ENCODE results near the gene NBEA. TPM values are rescaled to one million over a fixed set of nuclear protein-coding genes. Genes with fewer than 3 reads are reported as not detected.

The NBEA gene
- total RNA-seq, 1 donor from 2014 or later = 6.6 TPM

- no peaks in the 10 kb centered on the region for H3K9me3 ChIP-seq
- no peaks in the 10 kb centered on the region for H3K27me3 ChIP-seq (ENCODE audit: low read depth)
- no peaks in the 10 kb centered on the region for H3K36me3 ChIP-seq
- no peak overlapping the region for H3K27ac ChIP-seq
- no peak for ATAC-seq
- no peak overlapping the region for H3K4me3 ChIP-seq
- no peak for DNase-seq
- TF ChIP-seq CTCF (IDR thresholded peaks at IDR 0.05) = no peak
- H3K4me1 ChIP-seq = no peaks in the 10 kb centered on the region
- intact Hi-C loops (cut with DNase I) = no loop called here
Measured at GRCh38 chr13:34931572-34931971, 10.5 kb upstream of the NBEA start.

- TF ChIP-seq CTCF (IDR thresholded peaks at IDR 0.05) = no peak
- Histone ChIP-seq H3K27ac (no peak overlapping the region), H3K36me3 (no peaks in the 10 kb centered on the region), H3K27me3 (ENCODE audit: low read depth) (no peaks in the 10 kb centered on the region), H3K4me3 (no peak overlapping the region), H3K9me3 (no peaks in the 10 kb centered on the region), H3K4me1 (no peaks in the 10 kb centered on the region)
- DNase-seq = no peak
- intact Hi-C loops (cut with DNase I) = no loop called here
- no peak for ATAC-seq
Measured at GRCh38 chr13:34933349-34933748, 8.7 kb upstream of the NBEA start.

GRCh38 chr13:34933786-34934185 is 8.3 kb upstream of the NBEA start:
- ATAC-seq = no peak
- intact Hi-C loops (cut with DNase I) = no loop called here
- no peaks in the 10 kb centered on the region for H3K4me1 ChIP-seq
- H3K4me3 ChIP-seq = no peak overlapping the region
- no peak overlapping the region for H3K27ac ChIP-seq
- DNase-seq = no peak
- no peaks in the 10 kb centered on the region for H3K27me3 ChIP-seq (ENCODE audit: low read depth)
- no peak for TF ChIP-seq CTCF (IDR thresholded peaks at IDR 0.05)
- no peaks in the 10 kb centered on the region for H3K36me3 ChIP-seq
- H3K9me3 ChIP-seq = no peaks in the 10 kb centered on the region

GRCh38 chr13:34935841-34936240 is 6.2 kb upstream of the NBEA start:
- no peak for TF ChIP-seq CTCF (IDR thresholded peaks at IDR 0.05)
- Histone ChIP-seq H3K9me3 (no peaks in the 10 kb centered on the region), H3K27me3 (ENCODE audit: low read depth) (no peaks in the 10 kb centered on the region), H3K4me1 (no peaks in the 10 kb centered on the region), H3K36me3 (no peaks in the 10 kb centered on the region), H3K4me3 (no peak overlapping the region), H3K27ac (no peak overlapping the region)
- no peak for DNase-seq
- no peak for ATAC-seq
- intact Hi-C loops (cut with DNase I) = no loop called here

GRCh38 chr13:34939771-34940170 is 2.3 kb upstream of the NBEA start:
- Histone ChIP-seq H3K9me3 (no peaks in the 10 kb centered on the region), H3K4me1 (peaks cover 7% of the 10 kb centered on the region), H3K27me3 (ENCODE audit: low read depth) (peaks cover 15% of the 10 kb centered on the region), H3K27ac (no peak overlapping the region), H3K4me3 (no peak overlapping the region), H3K36me3 (no peaks in the 10 kb centered on the region)
- no peak for TF ChIP-seq CTCF (IDR thresholded peaks at IDR 0.05)
- ATAC-seq (no peak), DNase-seq (no peak)
- intact Hi-C loops (cut with DNase I) = no loop called here

GRCh38 chr13:34941436-34941834 is 635 bp upstream of the NBEA start:
- H3K27me3 ChIP-seq (ENCODE audit: low read depth) = peaks cover 15% of the 10 kb centered on the region
- no peak for TF ChIP-seq CTCF (IDR thresholded peaks at IDR 0.05)
- intact Hi-C loops (cut with DNase I) = no loop called here

More at GRCh38 chr13:34941436-34941834, 635 bp upstream of the NBEA start:
- H3K4me1 ChIP-seq = peaks cover 7% of the 10 kb centered on the region
- H3K9me3 ChIP-seq = no peaks in the 10 kb centered on the region
- no peak overlapping the region for H3K27ac ChIP-seq
- DNase-seq (no peak), ATAC-seq (peak in 1 of 2 donors; percentile 16)
- H3K36me3 ChIP-seq = no peaks in the 10 kb centered on the region
- peak overlapping the region; percentile 84 for H3K4me3 ChIP-seq
